Ascending aorta (tissue), 2 donors: ENCODE results near the gene DUOX2. TPM values are rescaled to one million over a fixed set of nuclear protein-coding genes. Genes with fewer than 3 reads are reported as not detected.
A peak's percentile ranks its signal among the peaks of the same experiment; 100 is the strongest.

Experiments
- DNase-seq, 2 donors: peaks; one replicate each; pipeline ENCODE4 v3.0.0-alpha.2; 2019; ENCODE audit warnings: low spot score in 2 of 2
- H3K27ac ChIP-seq, 2 donors: fragments of 200-600 bp; sonication (generic); one replicate each; pipeline ENCODE4 v1.5.1; 2016 to 2017; ENCODE audit warnings: mild to moderate bottlenecking in 1 of 2
- H3K27me3 ChIP-seq: fragments of 200-600 bp; sonication (generic); one replicate; pipeline ENCODE4 v1.5.1; 2017
- H3K36me3 ChIP-seq, 2 donors: fragments of 200-600 bp; sonication (generic); one replicate each; pipeline ENCODE4 v1.5.1; 2016
- H3K4me1 ChIP-seq, 2 donors: fragments of 200-600 bp; sonication (generic); one replicate each; pipeline ENCODE4 v1.5.1; 2016 to 2017; ENCODE audit warnings: mild to moderate bottlenecking in 1 of 2
- H3K4me3 ChIP-seq, 2 donors: fragments of 200-600 bp; sonication (generic); one replicate each; pipeline ENCODE4 v1.5.1; 2016 to 2017; ENCODE audit warnings: mild to moderate bottlenecking in 1 of 2
- H3K9me3 ChIP-seq, 2 donors: fragments of 200-600 bp; sonication (generic); one replicate each; pipeline ENCODE4 v1.5.1; 2016
- CTCF ChIP-seq, 3 experiments: fragments of 200-600 bp in 2 of 3; fragments of 450-650 bp in 1 of 3; sonication (generic) in 2 of 3; IDR thresholded peaks; one replicate each; pipeline ENCODE4 v1.5.1; 2016 to 2019; ENCODE audit warnings: antibody characterized with exemption in 3 of 3, mild to moderate bottlenecking in 1 of 3, moderate library complexity in 1 of 3
- intact Hi-C: fragments of 100-400 bp; cut with DNase I; formaldehyde crosslinking; loops from one replicate; pipeline ENCODE4 v1.15.1; 2023
- total RNA-seq: library from RNA; depleted of rRNA; stranded (reverse); fragments of >200 nt; gene quantifications from one replicate; pipeline ENCODE4 v1.1.0, GENCODE V29; 2016

Gene DUOX2
- total RNA-seq, 1 donor from 2014 or later = 2.3 TPM

- Histone ChIP-seq H3K4me1 (no peaks in the 10 kb centered on the region), H3K27ac (no peak overlapping the region), H3K9me3 (no peaks in the 10 kb centered on the region), H3K36me3 (no peaks in the 10 kb centered on the region), H3K4me3 (no peak overlapping the region), H3K27me3 (no peaks in the 10 kb centered on the region)
- intact Hi-C loops = no loop called here
- TF ChIP-seq CTCF (IDR thresholded peaks at IDR 0.05) = no peak
- DNase-seq = peak in 1 of 2 donors; percentile 34
These were observed 12.9 kb downstream of the DUOX2 start for GRCh38 chr15:45100884-45101625.

GRCh38 chr15:45099549-45100165 is 14.3 kb downstream of the DUOX2 start:
- H3K36me3 ChIP-seq = no peaks in the 10 kb centered on the region
- H3K4me3 ChIP-seq = no peak overlapping the region
- H3K4me1 ChIP-seq = no peaks in the 10 kb centered on the region
- no peak overlapping the region for H3K27ac ChIP-seq
- DNase-seq = peak in 1 of 2 donors; percentile 39
- intact Hi-C loops = no loop called here
- H3K27me3 ChIP-seq = no peaks in the 10 kb centered on the region
- no peaks in the 10 kb centered on the region for H3K9me3 ChIP-seq
- no peak for TF ChIP-seq CTCF (IDR thresholded peaks at IDR 0.05)

- intact Hi-C loops = no loop called here
- DNase-seq = peak in 1 of 2 donors; percentile 25
These were observed 16.5 kb downstream of the DUOX2 start for GRCh38 chr15:45097466-45097865.

GRCh38 chr15:45095661-45096060 is 18.3 kb downstream of the DUOX2 start:
- no peak overlapping the region for H3K4me3 ChIP-seq
- H3K36me3 ChIP-seq = no peaks in the 10 kb centered on the region
- no peak for TF ChIP-seq CTCF (IDR thresholded peaks at IDR 0.05)
- H3K4me1 ChIP-seq = no peaks in the 10 kb centered on the region
- no peaks in the 10 kb centered on the region for H3K27me3 ChIP-seq
- H3K9me3 ChIP-seq = no peaks in the 10 kb centered on the region
- intact Hi-C loops = no loop called here
- no peak overlapping the region for H3K27ac ChIP-seq
- peak in 1 of 2 donors; percentile 61 for DNase-seq

More at GRCh38 chr15:45097466-45097865, 16.5 kb downstream of the DUOX2 start:
- TF ChIP-seq CTCF (IDR thresholded peaks at IDR 0.05) = no peak
- no peaks in the 10 kb centered on the region for H3K9me3 ChIP-seq
- H3K4me3 ChIP-seq = no peak overlapping the region
- H3K27ac ChIP-seq = no peak overlapping the region
- H3K36me3 ChIP-seq = no peaks in the 10 kb centered on the region
- H3K4me1 ChIP-seq = no peaks in the 10 kb centered on the region
- no peaks in the 10 kb centered on the region for H3K27me3 ChIP-seq

- peak in 1 of 2 donors; percentile 50 for DNase-seq
- intact Hi-C loops = no loop called here
- no peak overlapping the region for H3K4me3 ChIP-seq
These were observed 19.6 kb downstream of the DUOX2 start for GRCh38 chr15:45094358-45094730.

More at GRCh38 chr15:45094358-45094730, 19.6 kb downstream of the DUOX2 start:
- Histone ChIP-seq H3K36me3 (no peaks in the 10 kb centered on the region), H3K27ac (no peak overlapping the region), H3K27me3 (no peaks in the 10 kb centered on the region), H3K9me3 (no peaks in the 10 kb centered on the region), H3K4me1 (no peaks in the 10 kb centered on the region)
- TF ChIP-seq CTCF (IDR thresholded peaks at IDR 0.05) = no peak
